ENCODE results near the gene FHOD3. TPM values are rescaled to one million over a fixed set of nuclear protein-coding genes. Genes with fewer than 3 reads are reported as not detected.

FHOD3 gene
- total and polyA plus RNA-seq, 2 donors: 0.90 to 4.1 TPM

DNA sequence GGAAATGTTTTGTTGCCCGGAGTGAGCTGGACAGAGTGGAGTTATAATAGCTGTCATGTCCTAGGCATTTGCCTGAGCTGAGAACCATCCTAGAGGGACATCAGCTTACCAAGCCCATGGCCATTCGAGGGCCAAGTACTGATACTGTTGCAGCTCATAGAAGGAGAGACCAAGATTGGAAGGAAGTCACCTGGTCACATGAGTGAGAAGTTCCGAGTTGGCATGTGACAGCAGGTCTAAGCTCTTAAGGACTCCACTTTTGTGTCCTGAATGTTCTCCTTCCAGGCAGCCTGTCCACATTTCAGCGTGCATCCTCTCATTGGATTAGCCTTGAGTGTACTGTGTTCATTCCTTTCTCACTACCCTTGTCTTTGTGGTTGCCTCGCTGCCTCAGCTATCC, 4.4 kb downstream of the FHOD3 start:
- Histone ChIP-seq H3K4me3 (ENCODE audit: low read length in 2 of 2) (no peak overlapping the region), H3K9me3 (ENCODE audit: control insufficient read depth in 2 of 2, insufficient read depth in 1 of 2, low read length in 1 of 2) (no peaks in the 10 kb centered on the region), H3K27me3 (ENCODE audit: control insufficient read depth in 2 of 2, insufficient read depth in 1 of 2, low read length in 1 of 2) (peaks cover 33 to 64% of the 10 kb centered on the region in 2 donors), H3K4me1 (ENCODE audit: control insufficient read depth in 2 of 2, insufficient read depth in 2 of 2, low read length in 2 of 2) (no peaks in the 10 kb centered on the region), H3K36me3 (ENCODE audit: control insufficient read depth in 2 of 2, insufficient read depth in 2 of 2, low read length in 1 of 2) (no peaks in the 10 kb centered on the region), H3K27ac (ENCODE audit: low read depth in 1 of 2, low read length in 1 of 2) (no peak overlapping the region)
- 86% methylated on average over 5 of the region's 5 CpGs for WGBS
- no peak for DNase-seq (ENCODE audit: low read depth in 6 of 9, low spot score in 9 of 9)

DNA sequence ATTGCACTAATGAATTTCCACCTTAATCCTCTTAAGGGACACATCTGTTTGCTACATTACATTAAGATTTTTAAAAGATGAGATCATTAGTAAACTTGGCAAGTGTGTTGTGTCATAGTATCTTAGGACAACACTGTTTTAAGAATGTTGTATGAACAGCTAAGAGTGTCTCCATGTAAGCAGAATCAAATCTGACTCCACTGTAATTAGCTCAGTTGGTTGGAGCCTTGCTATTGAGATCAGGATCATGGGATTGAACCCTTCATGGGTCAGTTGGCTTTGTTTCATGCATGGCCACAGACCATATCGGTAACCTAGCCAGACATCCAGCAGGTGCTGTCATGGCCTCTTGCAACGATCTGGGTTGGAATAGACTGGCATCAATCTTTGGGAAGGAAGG, 5.2 kb downstream of the FHOD3 start:
- DNase-seq (ENCODE audit: low read depth in 6 of 9, low spot score in 9 of 9): no peak
- WGBS: 93% methylated on average over 2 of the region's 2 CpGs
- peaks cover 25 to 57% of the 10 kb centered on the region in 2 donors for H3K27me3 ChIP-seq (ENCODE audit: control insufficient read depth in 2 of 2, insufficient read depth in 1 of 2, low read length in 1 of 2)

DNA sequence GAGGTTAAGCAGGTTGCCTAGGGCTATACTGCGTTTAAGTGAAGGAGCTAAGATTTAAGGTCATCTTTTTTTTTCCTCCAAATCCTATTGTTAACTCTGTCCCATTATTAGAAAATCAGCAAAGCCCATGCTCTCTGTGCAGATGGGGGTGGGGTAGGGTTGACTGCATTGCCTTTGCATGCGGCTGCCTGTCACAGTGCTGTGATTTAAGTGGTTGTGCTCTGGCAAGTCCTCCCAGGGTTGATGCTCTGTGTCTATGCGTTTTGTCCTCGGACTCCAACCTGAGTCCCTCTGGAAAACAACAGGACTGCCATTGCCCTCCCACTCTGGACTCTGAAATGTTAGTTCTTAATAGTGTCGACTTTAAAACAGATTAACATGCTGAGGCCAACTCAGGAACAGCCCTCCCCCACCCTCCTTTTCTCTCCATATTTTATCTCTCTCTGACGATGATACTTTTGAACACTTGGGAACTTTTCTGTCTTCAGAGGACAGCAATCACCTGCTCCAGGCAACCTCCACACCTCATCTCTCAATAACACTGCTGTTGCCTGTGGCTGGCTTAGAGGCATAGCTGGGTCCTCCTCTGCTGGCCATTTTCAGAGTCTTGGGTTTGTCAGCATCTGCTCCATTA, 5.8 kb downstream of the FHOD3 start:
- H3K27me3 ChIP-seq (ENCODE audit: control insufficient read depth in 2 of 2, insufficient read depth in 1 of 2, low read length in 1 of 2): peaks cover 19 to 50% of the 10 kb centered on the region in 2 donors
- H3K27ac ChIP-seq (ENCODE audit: low read depth in 1 of 2, low read length in 1 of 2): no peak overlapping the region
- H3K4me3 ChIP-seq (ENCODE audit: low read length in 2 of 2): no peak overlapping the region
- no peaks in the 10 kb centered on the region for H3K36me3 ChIP-seq (ENCODE audit: control insufficient read depth in 2 of 2, insufficient read depth in 2 of 2, low read length in 1 of 2)
- H3K4me1 ChIP-seq (ENCODE audit: control insufficient read depth in 2 of 2, insufficient read depth in 2 of 2, low read length in 2 of 2): no peaks in the 10 kb centered on the region
- 83% methylated on average over 6 of the region's 6 CpGs for WGBS
- H3K9me3 ChIP-seq (ENCODE audit: control insufficient read depth in 2 of 2, insufficient read depth in 1 of 2, low read length in 1 of 2): no peaks in the 10 kb centered on the region
- DNase-seq (ENCODE audit: low read depth in 6 of 9, low spot score in 9 of 9): no peak

More for the DNA sequence above, 5.2 kb downstream of the FHOD3 start:
- no peak overlapping the region for H3K27ac ChIP-seq (ENCODE audit: low read depth in 1 of 2, low read length in 1 of 2)
- no peaks in the 10 kb centered on the region for H3K9me3 ChIP-seq (ENCODE audit: control insufficient read depth in 2 of 2, insufficient read depth in 1 of 2, low read length in 1 of 2)
- no peaks in the 10 kb centered on the region for H3K36me3 ChIP-seq (ENCODE audit: control insufficient read depth in 2 of 2, insufficient read depth in 2 of 2, low read length in 1 of 2)
- H3K4me1 ChIP-seq (ENCODE audit: control insufficient read depth in 2 of 2, insufficient read depth in 2 of 2, low read length in 2 of 2): no peaks in the 10 kb centered on the region
- H3K4me3 ChIP-seq (ENCODE audit: low read length in 2 of 2): no peak overlapping the region

DNA sequence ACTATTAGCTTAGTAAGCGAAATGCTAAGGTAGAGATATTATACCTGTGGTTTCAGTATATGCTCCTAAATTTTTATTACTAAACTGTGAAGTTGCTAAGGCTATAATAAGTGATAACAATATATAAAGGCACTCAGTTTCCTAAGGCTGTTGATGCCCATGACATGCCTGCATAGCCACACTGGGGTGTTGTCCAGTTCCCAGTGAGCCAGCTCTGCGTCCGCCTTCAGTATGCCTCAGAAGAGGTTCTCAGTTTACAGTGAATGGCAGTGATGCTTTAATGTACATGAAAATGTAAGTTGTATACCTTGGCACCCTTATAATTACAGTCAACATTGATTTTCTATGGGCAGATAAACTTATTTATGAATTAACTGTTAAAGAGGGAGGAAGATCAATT, 7.2 kb downstream of the FHOD3 start:
- Histone ChIP-seq H3K4me1 (ENCODE audit: control insufficient read depth in 2 of 2, insufficient read depth in 2 of 2, low read length in 2 of 2) (no peaks in the 10 kb centered on the region), H3K27me3 (ENCODE audit: control insufficient read depth in 2 of 2, insufficient read depth in 1 of 2, low read length in 1 of 2) (peaks cover 5 to 47% of the 10 kb centered on the region in 2 donors), H3K27ac (ENCODE audit: low read depth in 1 of 2, low read length in 1 of 2) (no peak overlapping the region), H3K36me3 (ENCODE audit: control insufficient read depth in 2 of 2, insufficient read depth in 2 of 2, low read length in 1 of 2) (no peaks in the 10 kb centered on the region), H3K4me3 (ENCODE audit: low read length in 2 of 2) (no peak overlapping the region), H3K9me3 (ENCODE audit: control insufficient read depth in 2 of 2, insufficient read depth in 1 of 2, low read length in 1 of 2) (no peaks in the 10 kb centered on the region)
- DNase-seq (ENCODE audit: low read depth in 6 of 9, low spot score in 9 of 9): no peak
- 94% methylated on average over 3 of the region's 3 CpGs for WGBS

DNA sequence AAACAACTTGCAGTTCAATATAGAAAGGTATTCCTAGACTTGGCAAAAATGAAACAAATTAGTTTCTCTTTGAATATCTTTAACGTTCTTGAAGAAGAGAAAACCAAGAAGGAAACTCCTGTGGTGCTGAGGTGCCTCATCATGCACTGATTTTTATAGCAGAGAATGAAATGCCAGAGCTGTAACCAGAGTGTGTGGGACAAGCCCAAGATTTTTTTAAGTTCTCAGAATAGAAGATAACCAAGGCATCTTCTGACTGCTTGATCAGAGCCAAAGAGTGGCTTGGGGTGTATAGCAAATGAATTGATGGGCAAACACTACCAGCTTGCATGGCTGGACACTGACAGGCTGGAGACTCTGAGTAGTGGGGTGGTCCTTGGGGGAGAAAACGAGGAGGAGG, 7.9 kb downstream of the FHOD3 start:
- no peak overlapping the region for H3K27ac ChIP-seq (ENCODE audit: low read depth in 1 of 2, low read length in 1 of 2)
- no peak overlapping the region for H3K4me3 ChIP-seq (ENCODE audit: low read length in 2 of 2)
- H3K4me1 ChIP-seq (ENCODE audit: control insufficient read depth in 2 of 2, insufficient read depth in 2 of 2, low read length in 2 of 2): no peaks in the 10 kb centered on the region
- H3K9me3 ChIP-seq (ENCODE audit: control insufficient read depth in 2 of 2, insufficient read depth in 1 of 2, low read length in 1 of 2): no peaks in the 10 kb centered on the region
- H3K36me3 ChIP-seq (ENCODE audit: control insufficient read depth in 2 of 2, insufficient read depth in 2 of 2, low read length in 1 of 2): no peaks in the 10 kb centered on the region
- 35% methylated on average over 2 of the region's 2 CpGs for WGBS
- peaks cover 0 to 42% of the 10 kb centered on the region in 2 donors for H3K27me3 ChIP-seq (ENCODE audit: control insufficient read depth in 2 of 2, insufficient read depth in 1 of 2, low read length in 1 of 2)
- no peak for DNase-seq (ENCODE audit: low read depth in 6 of 9, low spot score in 9 of 9)

DNA sequence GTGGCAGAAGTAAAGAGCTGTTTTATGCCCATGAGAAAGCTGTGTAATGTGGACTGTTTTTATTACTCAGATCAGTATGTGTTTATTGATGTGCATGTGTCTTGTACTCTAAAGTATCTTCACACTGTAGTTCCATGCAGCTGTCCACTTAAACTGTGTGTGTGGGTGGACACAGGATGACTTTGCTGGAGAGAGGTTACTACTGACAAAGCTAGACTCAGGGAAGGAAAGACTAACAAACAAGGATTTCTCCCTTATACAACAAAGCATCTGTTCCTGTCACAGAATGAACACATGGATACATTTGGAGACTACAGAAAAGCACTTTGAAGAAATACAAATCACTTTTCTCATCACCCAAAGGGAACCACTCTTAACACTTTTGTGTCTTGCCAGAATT, 10.0 kb downstream of the FHOD3 start:
- no peak for DNase-seq (ENCODE audit: low read depth in 6 of 9, low spot score in 9 of 9)
- Histone ChIP-seq H3K36me3 (ENCODE audit: control insufficient read depth in 2 of 2, insufficient read depth in 2 of 2, low read length in 1 of 2) (no peaks in the 10 kb centered on the region), H3K4me1 (ENCODE audit: control insufficient read depth in 2 of 2, insufficient read depth in 2 of 2, low read length in 2 of 2) (no peaks in the 10 kb centered on the region), H3K27ac (ENCODE audit: low read depth in 1 of 2, low read length in 1 of 2) (no peak overlapping the region), H3K9me3 (ENCODE audit: control insufficient read depth in 2 of 2, insufficient read depth in 1 of 2, low read length in 1 of 2) (no peaks in the 10 kb centered on the region), H3K27me3 (ENCODE audit: control insufficient read depth in 2 of 2, insufficient read depth in 1 of 2, low read length in 1 of 2) (peaks cover 0 to 30% of the 10 kb centered on the region in 2 donors), H3K4me3 (ENCODE audit: low read length in 2 of 2) (no peak overlapping the region)

DNA sequence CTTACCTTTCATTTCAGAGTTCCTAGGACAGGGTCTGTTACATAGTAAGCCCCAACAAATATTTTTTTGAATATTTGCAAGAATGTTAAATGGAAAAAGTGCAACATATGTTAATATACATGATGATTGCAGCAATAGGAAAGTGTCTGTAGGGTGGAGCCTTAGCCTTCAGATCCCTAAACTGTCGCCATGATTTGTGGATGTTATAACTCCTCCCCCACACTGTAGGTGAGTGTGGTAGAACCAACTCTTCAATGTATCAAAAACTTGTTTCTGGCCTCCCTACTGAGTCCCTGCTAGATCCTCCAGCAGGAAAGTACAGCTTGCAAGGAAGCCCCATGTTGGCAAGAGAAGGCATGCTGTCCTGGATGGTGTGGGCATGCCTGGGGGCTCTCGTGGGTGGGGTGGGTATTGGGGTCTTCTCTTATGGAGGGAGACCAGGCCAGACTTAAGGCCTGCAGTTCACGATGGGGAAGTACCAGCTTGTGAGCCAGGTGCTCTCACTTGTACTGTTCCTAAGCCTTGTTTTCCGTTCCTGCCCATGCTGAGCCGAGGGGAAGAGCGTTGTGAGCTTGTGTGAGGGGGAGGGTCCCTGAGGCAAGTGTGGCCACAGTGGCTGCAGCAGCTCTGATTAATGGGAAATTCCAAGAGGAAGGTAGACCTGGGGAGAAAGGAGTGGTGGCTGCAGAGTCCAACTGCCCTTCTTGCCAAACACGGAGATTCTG, 11.4 kb downstream of the FHOD3 start:
- no peaks in the 10 kb centered on the region for H3K4me1 ChIP-seq (ENCODE audit: control insufficient read depth in 2 of 2, insufficient read depth in 2 of 2, low read length in 2 of 2)
- H3K27ac ChIP-seq (ENCODE audit: low read depth in 1 of 2, low read length in 1 of 2): peak overlapping the region in 1 of 2 donors; percentile 53
- 76% methylated on average over 7 of the region's 7 CpGs for WGBS
- H3K4me3 ChIP-seq (ENCODE audit: low read length in 2 of 2): no peak overlapping the region
- H3K27me3 ChIP-seq (ENCODE audit: control insufficient read depth in 2 of 2, insufficient read depth in 1 of 2, low read length in 1 of 2): peaks cover 0 to 22% of the 10 kb centered on the region in 2 donors
- DNase-seq (ENCODE audit: low read depth in 6 of 9, low spot score in 9 of 9): no peak
- no peaks in the 10 kb centered on the region for H3K36me3 ChIP-seq (ENCODE audit: control insufficient read depth in 2 of 2, insufficient read depth in 2 of 2, low read length in 1 of 2)
- no peaks in the 10 kb centered on the region for H3K9me3 ChIP-seq (ENCODE audit: control insufficient read depth in 2 of 2, insufficient read depth in 1 of 2, low read length in 1 of 2)

DNA sequence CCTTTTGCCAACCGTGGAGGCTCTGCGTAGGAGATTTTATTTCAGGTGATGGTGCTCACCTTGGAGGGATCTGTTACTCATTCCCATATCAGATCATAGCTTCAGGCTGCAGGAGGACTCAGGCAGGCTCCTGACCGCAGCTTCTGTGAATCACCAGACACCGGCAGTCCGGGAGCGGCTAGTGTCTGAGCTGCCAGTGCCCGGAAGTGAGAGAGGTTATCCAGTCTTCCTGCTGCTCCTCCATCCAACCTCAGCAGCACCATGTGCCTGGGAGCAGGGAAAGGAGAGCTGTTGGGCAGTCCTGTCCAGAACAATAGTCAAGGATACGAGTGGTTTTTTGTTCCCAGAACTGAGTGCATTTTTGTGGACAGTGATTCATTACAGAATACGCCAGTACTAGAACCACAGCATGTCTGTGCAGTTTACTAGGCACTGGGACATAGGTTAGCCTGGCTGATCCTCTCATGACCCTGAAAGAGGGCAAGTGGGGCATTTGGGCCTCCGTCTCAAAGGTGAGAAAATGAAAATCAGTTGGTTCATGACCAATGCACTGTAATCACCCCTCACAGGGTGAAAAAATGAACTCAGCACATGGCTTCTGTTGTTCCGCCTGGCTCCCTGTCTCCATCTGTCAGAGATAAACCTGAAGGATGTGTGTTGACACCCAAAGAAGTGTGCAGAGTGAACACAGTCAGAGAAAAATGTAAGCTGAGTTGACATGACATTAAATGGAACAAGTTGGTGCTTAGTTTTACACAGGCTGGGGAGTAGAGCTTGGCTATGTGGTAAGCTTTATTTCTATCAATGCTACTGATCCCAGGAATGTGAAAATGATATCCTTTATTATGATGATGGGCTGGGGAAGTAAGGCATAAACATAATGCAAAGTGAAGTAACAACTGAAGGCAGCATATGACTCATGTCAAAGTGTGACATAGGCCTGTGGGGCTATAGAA, 12.2 kb downstream of the FHOD3 start:
- WGBS: 76% methylated on average over 11 of the region's 11 CpGs
- H3K27ac ChIP-seq (ENCODE audit: low read depth in 1 of 2, low read length in 1 of 2): peak overlapping the region in 1 of 2 donors; percentile 25
- no peaks in the 10 kb centered on the region for H3K4me1 ChIP-seq (ENCODE audit: control insufficient read depth in 2 of 2, insufficient read depth in 2 of 2, low read length in 2 of 2)
- H3K4me3 ChIP-seq (ENCODE audit: low read length in 2 of 2): no peak overlapping the region
- H3K9me3 ChIP-seq (ENCODE audit: control insufficient read depth in 2 of 2, insufficient read depth in 1 of 2, low read length in 1 of 2): no peaks in the 10 kb centered on the region
- peaks cover 0 to 22% of the 10 kb centered on the region in 2 donors for H3K27me3 ChIP-seq (ENCODE audit: control insufficient read depth in 2 of 2, insufficient read depth in 1 of 2, low read length in 1 of 2)
- no peak for DNase-seq (ENCODE audit: low read depth in 6 of 9, low spot score in 9 of 9)
- H3K36me3 ChIP-seq (ENCODE audit: control insufficient read depth in 2 of 2, insufficient read depth in 2 of 2, low read length in 1 of 2): no peaks in the 10 kb centered on the region

Measured in thymus (tissue), 11 donors.